Neutrophil (primary cell): Measurements from ENCODE around the gene SMC5.

Experiments
- H3K27ac ChIP-seq: fragments of 200-600 bp; sonication (generic); 2 replicates; pipeline ENCODE4 v1.5.1; 2016; ENCODE audit warnings: mild to moderate bottlenecking, moderate library complexity
- H3K27me3 ChIP-seq: fragments of 200-600 bp; sonication (generic); 2 replicates; pipeline ENCODE4 v1.6.0; 2016; ENCODE audit warnings: mild to moderate bottlenecking
- H3K36me3 ChIP-seq: fragments of 200-600 bp; sonication (generic); 2 replicates; pipeline ENCODE4 v1.5.1; 2017
- H3K4me1 ChIP-seq, 2 experiments: fragments of 200-600 bp in 1 of 2; sonication (generic) in 1 of 2; 1 replicate in 1 of 2; 2 replicates in 1 of 2; pipeline versions ENCODE4 v1.5.1 to v1.6.1; 2013 to 2016; ENCODE audit warnings: low read depth in 1 of 2, low read length in 1 of 2, mild to moderate bottlenecking in 1 of 2, moderate library complexity in 1 of 2; ENCODE audit not compliant: control insufficient read depth in 1 of 2, insufficient read depth in 1 of 2
- H3K4me3 ChIP-seq, 2 experiments: fragments of 200-600 bp in 1 of 2; sonication (generic) in 1 of 2; 1 replicate in 1 of 2; 2 replicates in 1 of 2; pipeline ENCODE4 v1.5.1; 2013 to 2016; ENCODE audit warnings: low read depth in 1 of 2, low read length in 1 of 2, mild to moderate bottlenecking in 1 of 2, moderate library complexity in 1 of 2
- H3K9me3 ChIP-seq: fragments of 200-600 bp; sonication (generic); 2 replicates; pipeline ENCODE4 v1.5.1; 2016
- CTCF ChIP-seq: fragments of 200-600 bp; sonication (generic); IDR thresholded peaks from 2 replicates; pipeline ENCODE4 v1.5.1; 2016; ENCODE audit warnings: antibody characterized with exemption

The SMC5 gene

GRCh38 chr9:70298245-70298771 lies 39.5 kb downstream of the SMC5 start:
- no peak for TF ChIP-seq CTCF
- H3K9me3 ChIP-seq, result no peaks in the 10 kb centered on the region
- H3K27me3 ChIP-seq, result no peaks in the 10 kb centered on the region
- H3K4me3 ChIP-seq, result no peak overlapping the region
- no peaks in the 10 kb centered on the region for H3K4me1 ChIP-seq
- H3K36me3 ChIP-seq, result peaks cover 36% of the 10 kb centered on the region
- no peak overlapping the region for H3K27ac ChIP-seq

GRCh38 chr9:70303268-70303667 lies 44.5 kb downstream of the SMC5 start:
- H3K27ac ChIP-seq, result no peak overlapping the region
- H3K9me3 ChIP-seq, result no peaks in the 10 kb centered on the region
- H3K4me1 ChIP-seq, result no peaks in the 10 kb centered on the region
- peaks cover 37% of the 10 kb centered on the region for H3K36me3 ChIP-seq
- no peaks in the 10 kb centered on the region for H3K27me3 ChIP-seq
- no peak overlapping the region for H3K4me3 ChIP-seq
- no peak for TF ChIP-seq CTCF

GRCh38 chr9:70304810-70305209 lies 46.0 kb downstream of the SMC5 start:
- peaks cover 38% of the 10 kb centered on the region for H3K36me3 ChIP-seq
- no peak for TF ChIP-seq CTCF
- H3K9me3 ChIP-seq, result no peaks in the 10 kb centered on the region
- H3K27me3 ChIP-seq, result no peaks in the 10 kb centered on the region
- H3K27ac ChIP-seq, result no peak overlapping the region
- no peak overlapping the region for H3K4me3 ChIP-seq
- no peaks in the 10 kb centered on the region for H3K4me1 ChIP-seq

GRCh38 chr9:70315389-70315788 lies 56.6 kb downstream of the SMC5 start:
- H3K36me3 ChIP-seq, result peaks cover 46% of the 10 kb centered on the region
- H3K4me1 ChIP-seq, result no peaks in the 10 kb centered on the region
- no peaks in the 10 kb centered on the region for H3K9me3 ChIP-seq
- H3K27ac ChIP-seq, result no peak overlapping the region
- no peak overlapping the region for H3K4me3 ChIP-seq
- TF ChIP-seq CTCF, result no peak
- H3K27me3 ChIP-seq, result no peaks in the 10 kb centered on the region

GRCh38 chr9:70318002-70318401 lies 59.2 kb downstream of the SMC5 start:
- Histone ChIP-seq H3K4me3 (no peak overlapping the region), H3K27me3 (no peaks in the 10 kb centered on the region), H3K9me3 (no peaks in the 10 kb centered on the region), H3K27ac (no peak overlapping the region), H3K4me1 (no peaks in the 10 kb centered on the region), H3K36me3 (peaks cover 61% of the 10 kb centered on the region)
- TF ChIP-seq CTCF, result no peak

- peaks cover 60% of the 10 kb centered on the region for H3K36me3 ChIP-seq
- TF ChIP-seq CTCF, result no peak
- H3K27ac ChIP-seq, result no peak overlapping the region
Observed at GRCh38 chr9:70322096-70322495, 63.3 kb downstream of the SMC5 start.

More at GRCh38 chr9:70322096-70322495, 63.3 kb downstream of the SMC5 start:
- Histone ChIP-seq H3K27me3 (no peaks in the 10 kb centered on the region), H3K4me3 (no peak overlapping the region), H3K4me1 (no peaks in the 10 kb centered on the region), H3K9me3 (no peaks in the 10 kb centered on the region)
